GM12878 (cell line): ENCODE measurements around the gene CSNK1G2. TPM values are rescaled to one million over a fixed set of nuclear protein-coding genes. Genes with fewer than 3 reads are reported as not detected.

Source experiments
- ATAC-seq: fragments of 200-7000 bp; cut with Tn5 transposase; 3 replicates; pipeline ENCODE4 v1.9.1; 2020; ENCODE audit warnings: mild to moderate bottlenecking, moderate library complexity
- BruUV-seq: library from RNA; stranded (reverse); fragments of 400-500 nt; replicated peaks from 2 replicates; lab custom pipeline; 2021; lab: Mats Ljungman, UMichigan
- CTCF ChIA-PET: fragments of 300-600 bp; sonication (Branson Sonifier 250); formaldehyde crosslinking; extraction: SDS; loops from one replicate; lab custom pipeline; 2021; ENCODE audit warnings: inconsistent platforms; lab: Yijun Ruan, JAX
- POLR2A ChIA-PET: fragments of 350-600 bp; formaldehyde crosslinking; extraction: SDS; loops from one replicate; lab custom pipeline; 2021; ENCODE audit warnings: inconsistent platforms; lab: Charles Lee
- RAD21 ChIA-PET: fragments of 300-600 bp; sonication (Branson Sonifier 250); formaldehyde crosslinking; loops from one replicate; lab custom pipeline; 2023; ENCODE audit warnings: antibody characterized with exemption; ENCODE audit not compliant: unreplicated experiment; lab: Charles Lee
- SMC1A ChIA-PET: fragments of 300-600 bp; sonication (Branson Sonifier 250); formaldehyde crosslinking; loops from one replicate; lab custom pipeline; 2023; ENCODE audit not compliant: unreplicated experiment, uncharacterized antibody; lab: Charles Lee
- DNase-seq: peaks from one replicate; pipeline ENCODE4 v3.0.0-alpha.2; 2011; ENCODE audit warnings: low read depth, low spot score
- FAIRE-seq: peaks from 3 replicates; lab custom pipeline; 2011; peaks lifted over from hg19 to GRCh38; lab: Jason Lieb, UNC
- H2AFZ ChIP-seq: 2 replicates; pipeline ENCODE4 v1.6.0; 2011; ENCODE audit warnings: low read depth, low read length, control low read depth; ENCODE audit not compliant: control insufficient read depth
- H3K27ac ChIP-seq: 2 replicates; pipeline ENCODE4 v1.5.1; 2011; ENCODE audit warnings: control low read depth; ENCODE audit not compliant: control insufficient read depth, insufficient read depth
- H3K27me3 ChIP-seq, 2 experiments: replicated peaks in 1 of 2; 2 replicates each; pipeline versions ENCODE4 v1.6.0 to v1.6.1; 2011; ENCODE audit warnings: low read length in 1 of 2; ENCODE audit not compliant: control insufficient read depth in 2 of 2, insufficient read depth in 2 of 2
- H3K36me3 ChIP-seq, 2 experiments: 2 replicates each; pipeline ENCODE4 v1.5.1; 2011; ENCODE audit warnings: low read length in 1 of 2; ENCODE audit not compliant: control insufficient read depth in 2 of 2, insufficient read depth in 2 of 2
- H3K4me1 ChIP-seq: 2 replicates; pipeline ENCODE4 v1.6.1; 2011; ENCODE audit warnings: mild to moderate bottlenecking, low read length, moderate library complexity, mixed read lengths; ENCODE audit not compliant: control insufficient read depth, insufficient read depth
- H3K4me2 ChIP-seq: 2 replicates; pipeline ENCODE4 v1.6.0; 2011; ENCODE audit warnings: control low read depth; ENCODE audit not compliant: control insufficient read depth, insufficient read depth
- H3K4me3 ChIP-seq: fragments of 200-600 bp; sonication (generic); 2 replicates; pipeline ENCODE4 v1.5.1; 2016
- H3K79me2 ChIP-seq: 2 replicates; pipeline ENCODE4 v1.6.0; 2011; ENCODE audit warnings: low read length; ENCODE audit not compliant: control insufficient read depth, insufficient read depth
- H3K9ac ChIP-seq: 2 replicates; pipeline ENCODE4 v1.8.0; 2011; ENCODE audit warnings: low read length, control low read depth, mixed read lengths; ENCODE audit not compliant: control insufficient read depth, insufficient read depth
- H3K9me3 ChIP-seq: replicated peaks from 3 replicates; pipeline ENCODE4 v1.5.1; 2011; ENCODE audit warnings: mild to moderate bottlenecking, low read length; ENCODE audit not compliant: control insufficient read depth, insufficient read depth
- H4K20me1 ChIP-seq: 2 replicates; pipeline ENCODE4 v1.6.0; 2011; ENCODE audit not compliant: control insufficient read depth, insufficient read depth
- LARP7 ChIP-seq: fragments of 450-650 bp; IDR thresholded peaks from 2 replicates; pipeline ENCODE4 v1.6.1; 2017; ENCODE audit warnings: mild to moderate bottlenecking
- POLR2A ChIP-seq: IDR thresholded peaks from 2 replicates; pipeline ENCODE4 v1.6.1; 2011; ENCODE audit warnings: low read depth, mild to moderate bottlenecking, low read length
- TAF1 ChIP-seq: IDR thresholded peaks from 2 replicates; pipeline ENCODE4 v1.6.1; 2011; ENCODE audit warnings: mild to moderate bottlenecking, low read depth, low read length, borderline replicate concordance
- TARDBP ChIP-seq: IDR thresholded peaks from 2 replicates; pipeline ENCODE4 v1.6.1; 2016; ENCODE audit warnings: borderline replicate concordance
- ZNF592 ChIP-seq: fragments of 450-650 bp; IDR thresholded peaks from 2 replicates; pipeline ENCODE4 v1.6.1; 2017; ENCODE audit warnings: mild to moderate bottlenecking, moderate library complexity
- WGBS: methylation state at CpG from one replicate; pipeline ENCODE4 v1.1.6; 2016; ENCODE audit warnings: low lambda C conversion rate; ENCODE audit not compliant: insufficient replicate concordance, insufficient coverage; ENCODE audit errors: missing lambda C conversion rate; 5-methylcytosine and 5-hydroxymethylcytosine counted together
- in situ Hi-C: fragments of 300-500 bp; cut with MboI; formaldehyde crosslinking; loops from 9 replicates; pipeline ENCODE4 v1.14.3; 2018; ENCODE audit warnings: mixed read lengths
- intact Hi-C: fragments of 100-400 bp; cut with micrococcal nuclease; formaldehyde crosslinking; loops from one replicate; pipeline ENCODE4 v1.14.2; 2022; ENCODE audit not compliant: unreplicated experiment
- polyA plus RNA-seq, 11 experiments: library from polyadenylated mRNA; depleted of rRNA in 4 of 11; unstranded in 6 of 11; stranded (reverse) in 5 of 11; fragments of >200 nt; fragmentation: Nextera tagmentation in 4 of 11; fragmentation: Illumina TruSeq in 1 of 11; extraction: Ambion mirVana in 4 of 11; extraction: Trizol in 1 of 11; gene quantifications; 1 replicate in 1 of 11; 2 replicates in 10 of 11; pipeline versions ENCODE4 v1.2.1 to v1.2.3, GENCODE V29; 2011 to 2016; ENCODE audit warnings: inconsistent platforms in 2 of 11, missing spikeins in 2 of 11, low read depth in 1 of 11
- total RNA-seq, 4 experiments: library from RNA; depleted of rRNA in 3 of 4; stranded (reverse); fragments of >200 nt in 3 of 4; fragmentation: Illumina TruSeq in 1 of 4; extraction: Trizol in 1 of 4; gene quantifications; 2 replicates each; pipeline versions ENCODE4 v1.2.1 to v1.2.3, GENCODE V29; 2013 to 2021

The CSNK1G2 gene
- total and polyA plus RNA-seq, 10 of the 15 experiments (the other 5 are each of a cell fraction or from before 2014, with no cell fraction given): 0.64 to 109 (median 25.0) TPM

- no TSS peak for BruUV-seq
Measured at GRCh38 chr19:1907563-1908363, 33.2 kb upstream of the CSNK1G2 start.

GRCh38 chr19:1908364-1908678 lies 32.7 kb upstream of the CSNK1G2 start:
- DNase-seq (no peak), ATAC-seq (no peak), FAIRE-seq (no peak)
- ChIA-PET CTCF (interaction anchor here (0.9 kb wide), 1 partner anchor 34 kb away, joined by 3 read pairs; no protein-coding TSS in a partner anchor), RAD21 (interaction anchor here (0.9 kb wide), 1 partner anchor 33 kb away, joined by 3 read pairs; no protein-coding TSS in a partner anchor), SMC1A (no interaction called here), POLR2A (interaction anchor here (1.0 kb wide), 1 partner anchor 20 kb away, joined by 3 read pairs; no protein-coding TSS in a partner anchor)
- Histone ChIP-seq H3K4me1 (peaks cover 31% of the 10 kb centered on the region), H3K36me3 (no peaks in the 10 kb centered on the region; a peak in 2 of 4 replicates), H3K9me3 (no peaks in the 10 kb centered on the region), H3K79me2 (peaks cover 36% of the 10 kb centered on the region), H3K27ac (no peak overlapping the region), H3K4me2 (peak overlapping the region; percentile 60; the same call in 1 of the 2 replicates), H3K27me3 (no peaks in the 10 kb centered on the region), H4K20me1 (no peaks in the 10 kb centered on the region), H2AFZ (no peak overlapping the region), H3K9ac (no peak overlapping the region), H3K4me3 (no peak overlapping the region)
- intact Hi-C loops (loop anchor here (5.0 to 10.0 kb wide), 2 partner anchors 109 to 186 kb away; partner anchors contain the start of genes BTBD2, IZUMO4 and MOB3A), in situ Hi-C loops (no loop called here)
- TF ChIP-seq LARP7 (0 out of 2 replicates have a peak, but pooled peaks have one; percentile 17), TARDBP (no peak), ZNF592 (no peak)
- no TSS peak for BruUV-seq
- WGBS: over 99% methylated on average over 13 of the region's 13 CpGs

More at GRCh38 chr19:1907563-1908363, 33.2 kb upstream of the CSNK1G2 start:
- FAIRE-seq (no peak), DNase-seq (no peak), ATAC-seq (no peak)
- Histone ChIP-seq H3K4me2 (peak overlapping the region; percentile 60), H3K9ac (no peak overlapping the region), H2AFZ (no peak overlapping the region), H3K4me3 (no peak overlapping the region), H3K27me3 (no peaks in the 10 kb centered on the region), H3K9me3 (no peaks in the 10 kb centered on the region), H3K4me1 (peaks cover 36% of the 10 kb centered on the region), H3K79me2 (peaks cover 36% of the 10 kb centered on the region), H3K27ac (no peak overlapping the region), H3K36me3 (no peaks in the 10 kb centered on the region; a peak in 1 of 4 replicates), H4K20me1 (no peaks in the 10 kb centered on the region)
- CTCF ChIA-PET: interaction anchor here (0.6 kb wide), 1 partner anchor 562 kb away, joined by 3 read pairs; no protein-coding TSS in a partner anchor
- in situ Hi-C loops: no loop called here
- 94% methylated on average over 33 of the region's 43 CpGs for WGBS
- POLR2A ChIA-PET: interaction anchor here (1.0 kb wide), 1 partner anchor 20 kb away, joined by 3 read pairs; no protein-coding TSS in a partner anchor
- SMC1A ChIA-PET: no interaction called here
- TF ChIP-seq TAF1 (no peak), POLR2A (peak; percentile 29; the same call in 1 of the 2 replicates)
- RAD21 ChIA-PET: no interaction called here
- intact Hi-C loops: loop anchor here (5.0 to 10.0 kb wide), 2 partner anchors 110 to 187 kb away; partner anchors contain the start of genes BTBD2, IZUMO4 and MOB3A
